NCI-H82 (cell line): ENCODE data around the gene DNAH3.
A peak's percentile ranks its signal among the peaks of the same experiment; 100 is the strongest.

Experiments used
- DNase-seq: peaks from one replicate; lab custom pipeline; 2025; lab: John Stamatoyannopoulos, UW

Gene DNAH3

DNA sequence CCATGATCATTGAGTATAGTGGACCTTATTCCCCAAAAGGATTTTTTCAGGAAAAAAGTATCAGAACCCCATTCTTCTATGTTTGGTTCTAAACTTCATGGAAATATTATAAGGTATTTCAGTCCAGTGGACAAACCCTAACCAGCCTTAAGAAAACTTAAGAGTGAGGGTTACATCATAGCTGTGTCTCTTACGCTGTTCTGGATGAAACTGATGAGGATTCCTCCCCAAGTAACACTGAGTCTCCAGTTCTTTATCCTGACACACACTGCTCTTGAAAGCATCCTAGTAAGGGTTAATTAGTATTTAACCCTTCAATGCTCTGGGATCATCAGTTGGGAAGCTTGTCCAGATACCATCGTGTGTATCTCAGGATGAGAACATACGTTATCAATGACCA is 245.1 kb downstream of the DNAH3 start:
- no peak for DNase-seq

DNA sequence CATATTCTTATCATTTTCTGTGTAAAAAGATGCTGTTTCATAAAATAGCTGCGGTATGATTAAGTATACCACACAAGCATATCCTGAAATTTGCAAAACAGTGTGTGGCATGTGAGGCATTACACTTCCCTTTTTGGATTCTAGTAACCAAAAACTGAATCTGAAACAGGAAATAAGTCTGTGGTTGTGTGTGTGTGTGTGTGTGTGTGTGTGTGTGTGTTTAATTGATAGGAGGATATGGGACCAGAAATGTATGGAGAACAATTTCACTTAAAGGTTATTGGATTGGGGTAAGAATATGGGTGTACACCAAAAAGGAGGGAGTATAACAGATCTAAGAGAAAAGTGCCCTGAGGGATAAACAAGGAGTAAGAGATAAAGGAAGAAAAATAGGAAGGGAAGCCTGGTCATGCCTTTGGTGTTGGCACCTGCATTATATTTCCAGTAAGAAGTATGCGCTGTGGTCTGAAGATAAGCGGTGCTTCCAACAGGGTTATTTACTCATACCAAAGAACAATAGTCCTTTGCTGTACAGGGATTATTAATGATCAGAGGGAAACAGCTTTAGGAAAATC is 246.1 kb downstream of the DNAH3 start:
- DNase-seq, result no peak

DNA sequence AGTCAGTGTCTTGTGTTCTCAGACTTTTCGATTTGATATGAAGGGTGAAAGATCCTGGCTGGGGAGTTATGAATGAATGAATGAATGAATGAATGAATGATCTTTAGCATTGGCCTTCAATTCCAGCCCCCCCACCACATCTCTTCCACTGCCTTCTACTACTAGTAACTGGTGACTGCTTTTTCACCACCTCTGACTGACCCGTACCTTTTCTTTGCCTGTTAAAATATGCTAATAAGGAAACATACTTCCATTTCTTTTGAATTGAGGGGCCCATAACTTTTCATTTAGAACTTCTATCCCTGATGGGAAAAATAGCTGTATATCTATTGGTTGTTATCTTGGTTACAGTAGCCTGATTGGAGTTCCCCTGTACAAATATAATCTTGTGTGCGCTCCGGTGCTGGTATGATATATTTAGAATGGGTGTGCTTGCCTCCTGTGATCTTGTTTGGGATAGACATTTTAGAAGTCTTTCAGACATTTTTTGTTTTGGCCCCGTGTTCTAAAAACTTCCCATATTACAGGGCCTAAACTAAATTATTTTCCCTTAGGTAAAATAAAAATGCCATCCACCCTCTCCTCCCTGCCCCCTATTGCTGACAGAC is 246.6 kb downstream of the DNAH3 start:
- DNase-seq, result no peak

DNA sequence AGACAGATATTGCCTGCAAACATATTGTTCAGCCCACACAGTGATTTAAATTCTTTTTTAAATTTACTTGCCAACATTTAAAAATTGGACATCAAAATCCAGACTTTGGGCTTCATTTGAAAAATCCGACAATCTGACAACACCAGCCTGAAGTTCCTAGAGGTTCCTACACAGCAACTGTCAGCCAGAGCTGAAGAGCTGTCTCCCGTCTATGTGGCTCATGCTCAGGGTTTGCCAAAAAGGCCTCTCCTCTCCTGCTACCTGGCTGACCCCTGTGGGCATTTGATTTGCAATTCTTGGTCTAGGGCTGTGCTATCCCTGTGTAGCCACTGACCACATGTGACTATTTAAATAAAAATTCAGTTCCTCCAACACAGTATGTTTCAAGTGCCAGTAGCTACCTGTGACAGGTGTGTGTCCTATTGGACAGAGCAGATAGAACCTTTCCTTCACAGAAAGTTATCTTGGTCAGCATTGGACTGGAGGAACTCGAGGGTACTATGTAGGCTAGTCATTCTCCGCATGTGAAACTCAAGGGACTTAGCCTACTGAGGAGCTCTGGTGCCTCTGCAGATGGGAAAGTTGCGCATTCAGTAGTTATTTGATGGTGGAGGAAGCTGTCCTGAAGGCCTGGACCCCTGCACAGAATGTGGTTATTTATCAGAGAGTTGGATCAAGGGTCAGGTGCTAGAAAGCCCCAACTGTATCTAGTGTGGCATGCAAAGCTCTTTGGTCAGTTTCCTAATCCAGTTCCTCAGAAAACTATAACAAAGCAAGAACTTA is 247.3 kb downstream of the DNAH3 start:
- no peak for DNase-seq

DNA sequence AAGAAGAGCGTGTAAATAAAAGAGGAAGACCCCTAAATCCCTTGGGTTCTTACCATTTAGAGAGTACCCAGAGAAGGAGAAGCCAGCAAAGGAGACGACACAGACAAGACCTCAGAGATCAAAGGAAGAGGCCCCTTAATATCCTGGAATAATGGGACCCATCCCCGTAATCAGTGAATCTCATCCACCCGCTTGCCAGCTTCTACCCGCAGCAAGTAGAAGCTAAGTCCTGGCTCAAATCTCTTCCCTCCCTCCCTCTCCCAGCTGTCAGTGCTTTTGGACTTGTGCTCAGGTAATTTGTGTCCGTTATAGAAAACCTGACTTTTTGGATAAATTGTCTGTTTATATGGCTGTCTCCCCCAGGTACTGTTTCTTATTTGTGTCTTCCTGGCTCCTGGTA is 248.2 kb downstream of the DNAH3 start:
- peak; percentile 68 for DNase-seq

GRCh38 chr16:20901436-20902112 is 249.1 kb downstream of the DNAH3 start:
- DNase-seq, result peak; percentile 63

DNA sequence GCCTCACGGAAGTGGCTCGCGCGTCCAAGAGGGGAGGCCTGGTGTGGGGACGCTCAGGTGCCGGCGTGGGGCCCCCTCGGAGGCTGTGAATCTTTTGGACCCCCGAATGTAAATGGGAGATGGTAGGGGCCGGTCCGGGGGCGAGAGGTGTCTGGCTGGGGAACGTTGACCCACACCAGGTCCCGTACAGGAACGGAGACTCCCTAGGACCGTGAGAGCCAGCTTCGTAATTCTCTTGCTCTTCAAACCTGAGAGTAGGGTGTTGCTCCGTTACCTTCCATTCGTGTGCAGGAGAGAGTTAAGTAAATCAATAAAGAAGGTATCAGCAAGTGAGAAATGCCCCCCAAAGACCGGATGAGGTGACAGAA is 249.6 kb downstream of the DNAH3 start:
- peak; percentile 61 for DNase-seq

DNA sequence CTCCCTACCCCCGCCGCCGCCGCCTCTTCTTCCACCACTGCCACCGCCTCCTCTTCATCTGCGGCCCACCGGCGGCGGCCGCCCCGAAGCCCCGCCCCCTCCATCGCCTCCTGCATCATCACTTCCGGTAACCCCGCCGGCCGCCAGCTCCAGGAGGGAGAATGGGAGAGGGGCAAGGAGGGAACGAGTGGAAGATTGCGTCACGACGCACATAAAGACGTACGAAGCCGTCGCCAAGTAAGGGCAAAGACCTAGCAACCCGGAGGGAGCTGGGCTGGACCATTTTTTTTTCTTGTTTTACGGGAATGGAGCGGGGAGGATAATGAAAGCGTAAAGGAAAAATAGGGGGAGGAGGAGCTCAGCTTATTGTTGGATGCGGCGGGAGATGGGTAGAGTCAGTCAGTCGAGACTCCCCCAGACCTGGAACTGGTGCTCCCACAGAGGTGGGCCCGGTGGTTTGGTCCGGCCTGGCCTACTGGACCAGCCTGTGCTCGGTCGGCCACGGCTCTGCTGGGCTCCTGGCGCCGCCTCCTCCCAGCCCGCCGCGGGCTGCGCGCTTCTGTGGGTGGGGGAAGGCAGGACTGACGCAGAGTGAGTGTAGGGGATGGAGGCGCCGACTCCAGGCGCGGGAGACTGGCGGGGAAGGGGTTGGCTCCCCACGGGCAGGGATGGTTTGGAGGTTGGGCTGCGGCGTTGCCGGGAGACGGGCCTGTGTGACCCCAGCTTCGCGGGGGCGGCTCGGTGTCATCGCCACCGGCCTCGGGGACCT is 250.2 kb downstream of the DNAH3 start, which contains the start of the genes DCUN1D3 and LYRM1:
DCUN1D3 (minus strand) TSS at position 60 of the 769 bp plus-strand sequence. CDS start 37,820 bp downstream, outside the sequence.
LYRM1 (plus strand) TSS at position 473 of the 769 bp plus-strand sequence. CDS start 14,785 bp downstream, outside the sequence.
- peak; percentile 99 for DNase-seq

DNA sequence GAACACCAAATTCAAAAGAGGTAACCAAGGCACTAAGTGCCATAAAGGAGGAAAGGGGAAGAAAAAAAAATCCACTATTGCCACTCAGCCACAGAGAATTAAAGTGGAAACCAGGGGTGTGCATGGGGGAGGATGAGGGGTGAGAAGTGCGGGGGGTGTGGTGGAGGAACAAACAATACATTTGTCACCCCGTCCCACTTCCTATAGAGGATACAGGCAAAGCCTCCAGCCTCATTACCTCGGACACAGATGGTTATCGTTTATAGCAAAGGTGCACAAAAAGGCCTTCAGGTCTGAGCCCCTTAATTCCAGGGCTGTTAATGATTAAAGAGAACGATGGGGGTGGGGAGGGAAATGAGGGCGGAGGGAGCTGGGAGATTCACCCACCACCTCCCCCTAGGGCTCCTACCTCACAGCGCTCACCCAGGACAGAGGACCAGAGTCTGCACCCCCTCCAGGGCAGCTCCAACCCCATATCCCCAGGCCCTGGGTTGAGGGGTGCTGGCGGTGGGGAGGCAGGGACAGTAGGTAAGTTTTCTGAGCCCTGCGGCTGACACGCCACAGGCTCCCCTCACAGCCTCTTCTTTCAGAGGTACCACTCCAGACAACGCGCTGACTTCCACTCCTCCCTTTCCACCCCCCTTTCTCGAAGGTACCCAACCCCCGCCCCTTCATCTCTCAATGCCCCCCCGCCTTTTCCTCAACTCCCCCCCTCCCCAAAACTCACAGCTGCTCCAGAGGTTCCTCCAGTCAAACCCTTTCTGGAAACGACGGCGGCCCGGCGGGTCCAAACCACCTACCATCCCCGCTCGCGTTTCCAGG is 251.0 kb downstream of the DNAH3 start:
- peak; percentile 70 for DNase-seq

DNA sequence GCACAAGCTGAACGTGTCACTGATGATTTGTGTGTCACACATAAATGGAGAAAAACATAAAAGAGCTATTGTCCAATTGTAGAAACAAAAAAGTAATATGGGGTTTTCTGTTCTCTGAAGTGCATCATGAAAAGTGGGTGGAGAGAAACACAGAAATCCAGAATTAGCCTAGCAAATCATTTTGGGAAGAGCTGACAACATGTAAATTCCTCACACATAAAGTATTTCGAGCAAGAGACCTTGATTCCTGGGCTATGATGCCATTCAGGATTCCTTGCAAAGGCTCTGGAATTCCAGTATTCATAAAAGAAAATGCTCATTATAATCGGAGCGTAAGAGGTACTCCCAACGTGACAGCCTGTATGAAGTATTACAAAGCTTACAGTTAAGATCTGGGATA is 251.6 kb downstream of the DNAH3 start:
- no peak for DNase-seq

DNA sequence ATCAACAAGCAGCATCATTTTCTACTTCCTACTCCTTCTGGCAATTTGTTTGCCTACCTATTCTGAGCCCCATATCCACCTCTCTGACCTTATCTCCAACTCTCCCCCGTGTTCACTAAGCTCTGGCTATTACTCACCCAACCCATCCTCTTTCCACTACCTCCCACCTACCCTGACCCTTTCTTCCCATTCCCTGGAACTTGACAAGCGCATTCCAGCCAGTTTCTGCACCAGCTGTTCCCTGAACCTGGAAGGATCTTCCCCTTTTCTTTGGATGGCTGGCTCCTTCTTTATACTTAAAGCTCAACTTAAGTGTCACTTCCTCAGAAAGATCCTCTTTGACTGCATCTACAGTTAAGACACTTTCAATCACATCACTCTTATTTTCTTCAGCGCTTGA is 252.7 kb downstream of the DNAH3 start:
- DNase-seq, result no peak

- no peak for DNase-seq
Measured at GRCh38 chr16:20897253-20897897, 253.3 kb downstream of the DNAH3 start.

GRCh38 chr16:20894388-20894787 is 256.3 kb downstream of the DNAH3 start:
- DNase-seq, result no peak

DNA sequence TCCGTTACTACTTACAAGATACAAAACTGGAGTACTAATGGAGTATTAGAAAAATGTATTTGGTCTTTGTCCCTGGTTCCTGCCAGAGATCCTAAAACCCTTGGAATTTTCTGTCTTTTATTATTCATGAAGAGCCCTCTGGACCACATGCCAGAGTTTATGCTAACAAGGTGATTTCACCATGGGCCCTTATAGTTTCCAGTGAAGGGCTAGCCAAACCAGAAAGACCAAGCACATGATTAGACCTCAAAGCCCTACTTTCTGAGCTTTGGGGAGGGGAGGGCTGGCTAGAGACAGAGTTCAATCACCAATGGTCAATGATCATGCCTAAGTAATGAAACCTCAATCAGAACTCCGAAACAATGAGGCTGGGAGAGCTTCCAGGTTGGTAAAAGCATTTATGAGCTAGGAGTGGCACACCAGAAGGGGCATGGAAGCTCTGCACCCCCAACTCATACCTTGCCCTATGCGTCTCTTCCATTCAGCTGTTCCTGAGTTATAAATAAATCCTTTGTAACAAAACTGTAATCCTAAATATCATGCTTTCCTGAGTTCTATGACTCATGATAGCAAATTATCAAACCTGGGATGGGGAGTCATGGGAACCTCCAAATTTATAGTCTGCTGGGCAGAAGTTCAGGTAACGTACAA is 260.9 kb downstream of the DNAH3 start:
- DNase-seq, result no peak

DNA sequence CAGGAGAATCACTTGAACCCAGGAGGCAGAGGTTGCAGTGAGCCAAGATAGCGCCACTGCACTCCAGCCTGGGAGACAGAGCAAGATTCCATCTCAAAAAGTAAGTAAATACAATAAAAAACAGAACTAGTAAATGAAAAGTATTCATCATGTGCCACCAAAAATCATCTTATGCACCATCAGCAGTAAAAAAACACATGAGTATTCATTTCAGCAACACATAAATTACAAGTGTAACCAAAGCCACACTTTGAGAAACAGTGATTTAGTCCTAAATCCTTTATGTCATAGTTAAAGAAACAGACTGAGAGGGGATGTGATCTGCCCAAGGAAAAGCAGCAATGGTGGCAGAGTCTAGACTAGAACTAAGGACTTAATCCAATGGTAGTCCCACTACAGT is 263.4 kb downstream of the DNAH3 start:
- no peak for DNase-seq

- DNase-seq, result no peak
Measured at GRCh38 chr16:20886320-20886719, 264.3 kb downstream of the DNAH3 start.

DNA sequence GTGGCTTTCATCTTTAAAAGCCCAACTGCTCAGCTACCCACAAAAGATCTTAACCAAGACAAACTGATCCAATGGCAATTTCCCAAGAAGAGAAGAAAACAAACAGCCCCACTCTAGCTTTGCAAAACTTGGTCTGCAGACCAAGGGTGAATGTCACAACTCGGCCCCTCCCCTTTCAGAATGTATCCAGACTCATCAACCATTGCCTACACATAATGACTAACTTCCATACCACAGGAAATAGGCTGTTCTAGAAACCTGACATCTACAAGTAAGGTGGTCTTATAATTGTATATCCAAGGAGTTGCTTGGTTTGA is 266.4 kb downstream of the DNAH3 start:
- no peak for DNase-seq

DNA sequence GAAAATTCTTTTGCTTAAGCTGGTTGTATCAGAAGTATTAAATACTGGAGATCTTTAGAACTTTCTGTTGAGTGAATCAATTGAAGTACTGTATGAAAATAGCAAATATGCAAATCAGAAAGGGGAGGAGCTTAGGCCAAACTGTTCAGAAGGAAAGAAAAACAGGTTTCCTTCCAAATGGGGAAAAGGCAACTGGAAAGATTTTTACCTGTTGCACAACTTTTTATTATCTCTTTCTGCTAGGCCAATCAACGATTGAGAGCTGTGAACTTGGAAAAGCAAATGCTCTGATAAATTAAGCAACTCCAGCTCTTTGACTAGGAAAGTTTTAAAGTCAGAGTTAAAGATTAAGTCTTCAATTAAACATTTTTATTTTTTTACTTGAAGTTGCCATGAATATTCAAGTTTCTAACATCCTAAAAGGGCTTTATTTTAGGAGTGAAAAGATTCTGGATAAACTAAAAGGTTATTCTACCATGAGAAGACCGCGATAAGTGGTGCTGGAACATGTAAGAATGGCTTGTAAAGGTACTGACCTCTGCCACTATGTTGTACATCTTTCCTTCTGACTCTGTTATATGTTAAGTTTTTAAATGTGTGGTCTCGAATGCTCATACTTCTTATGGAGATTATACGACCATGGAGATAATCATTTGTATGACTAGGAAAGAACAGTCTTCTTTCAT is 266.9 kb downstream of the DNAH3 start:
- DNase-seq, result no peak
